HPDE6-E6E7 (cell line): Measurements from ENCODE around the gene TSHZ1.

Experiments used
- DNase-seq: peaks from one replicate; pipeline ENCODE4 v3.0.0; 2011; ENCODE audit warnings: missing footprints; ENCODE audit errors: extremely low spot score

The TSHZ1 gene

DNA sequence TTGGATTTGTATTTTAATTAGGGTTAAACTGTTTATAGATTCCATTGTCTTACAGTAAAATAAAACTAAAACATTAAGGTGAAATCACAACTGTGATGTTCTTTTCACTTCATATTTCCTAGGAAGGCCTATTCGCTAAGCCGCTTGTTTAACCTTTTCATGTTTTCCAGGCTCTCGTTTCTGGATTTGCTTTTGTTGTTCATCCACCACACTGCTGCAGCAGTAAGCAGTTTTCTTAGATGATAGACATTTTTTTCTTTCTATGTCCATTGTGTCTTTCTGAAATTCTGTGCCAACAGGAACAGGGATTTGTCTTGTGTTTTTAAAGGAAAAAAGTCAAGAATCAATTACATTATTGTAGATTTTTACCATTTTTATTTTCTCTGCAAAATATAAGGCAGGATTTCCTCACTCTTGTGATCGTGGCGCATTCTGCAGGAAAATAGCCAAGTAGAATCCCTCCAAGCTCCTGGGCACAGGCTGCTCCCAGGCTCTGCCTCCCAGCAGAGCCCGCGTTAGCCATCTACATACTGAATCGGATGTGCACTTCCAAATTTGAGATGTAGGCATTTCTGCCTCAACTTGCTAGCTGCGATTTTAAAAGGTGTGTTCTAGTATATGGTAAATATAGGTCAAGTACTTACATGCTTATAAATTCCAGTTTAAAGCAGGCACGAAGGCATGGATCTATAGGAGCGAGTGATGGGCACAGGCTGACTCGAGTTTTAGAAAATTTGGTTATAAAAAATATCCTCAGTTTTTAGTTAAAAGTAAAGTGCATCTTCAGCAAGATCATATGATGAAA lies 10.2 kb downstream of the TSHZ1 start:
- DNase-seq, result no peak

DNA sequence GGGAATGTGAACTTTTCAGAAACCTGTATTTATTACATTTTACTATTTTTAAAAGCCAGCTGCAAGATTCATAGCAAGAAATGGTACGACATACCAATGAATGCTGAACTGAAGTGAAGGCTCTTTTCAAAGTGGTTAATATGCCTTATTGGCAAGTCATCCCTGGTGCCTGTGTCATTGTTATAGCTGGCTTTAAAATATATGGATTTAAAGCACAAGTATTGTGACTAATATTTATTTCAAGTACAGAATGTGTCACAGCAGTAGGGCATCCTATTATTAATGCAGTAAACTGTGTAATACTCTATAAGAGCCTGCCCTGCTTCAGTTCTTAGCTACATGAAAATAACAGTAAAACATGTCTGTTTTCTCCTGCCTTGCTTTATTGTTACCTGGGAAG lies 10.8 kb downstream of the TSHZ1 start:
- no peak for DNase-seq

DNA sequence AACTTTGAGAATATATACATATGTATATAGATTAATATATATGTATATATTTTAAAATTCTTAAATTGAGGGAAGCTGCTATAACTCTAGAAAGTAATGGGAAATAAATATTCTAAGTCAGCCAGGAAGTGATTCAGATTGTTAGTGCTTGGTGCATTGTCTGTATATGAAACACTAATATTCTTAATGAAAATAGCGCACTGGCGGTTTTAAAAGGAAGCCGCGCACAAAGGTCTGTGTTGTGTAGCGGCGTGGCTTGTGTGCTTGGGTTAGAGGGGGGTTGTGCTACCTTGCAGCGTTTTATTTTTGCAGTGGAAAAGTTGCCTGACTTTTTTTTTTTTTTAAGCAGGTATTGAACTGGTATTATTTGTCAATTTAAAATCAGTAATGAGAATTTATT lies 11.3 kb downstream of the TSHZ1 start:
- no peak for DNase-seq

DNA sequence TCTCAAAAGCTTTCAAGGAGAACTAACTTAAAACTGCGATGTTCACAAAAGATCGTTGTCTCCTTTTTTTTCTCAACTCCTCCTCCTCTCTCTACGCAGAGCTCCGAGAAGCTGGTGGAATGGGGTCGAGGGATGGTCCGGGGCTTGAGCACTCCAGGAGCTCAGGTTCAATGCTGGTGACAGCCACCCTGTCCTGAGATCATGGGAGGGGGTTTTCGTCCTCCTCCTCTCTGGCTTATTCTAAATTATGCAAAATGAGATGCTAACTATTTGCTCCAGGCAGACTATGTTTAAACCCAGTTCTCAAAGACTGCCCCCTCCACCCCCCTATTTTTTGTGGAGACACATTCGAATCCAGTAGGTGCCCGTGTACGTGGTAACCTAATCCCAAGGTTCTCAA lies 11.8 kb downstream of the TSHZ1 start:
- DNase-seq, result no peak

DNA sequence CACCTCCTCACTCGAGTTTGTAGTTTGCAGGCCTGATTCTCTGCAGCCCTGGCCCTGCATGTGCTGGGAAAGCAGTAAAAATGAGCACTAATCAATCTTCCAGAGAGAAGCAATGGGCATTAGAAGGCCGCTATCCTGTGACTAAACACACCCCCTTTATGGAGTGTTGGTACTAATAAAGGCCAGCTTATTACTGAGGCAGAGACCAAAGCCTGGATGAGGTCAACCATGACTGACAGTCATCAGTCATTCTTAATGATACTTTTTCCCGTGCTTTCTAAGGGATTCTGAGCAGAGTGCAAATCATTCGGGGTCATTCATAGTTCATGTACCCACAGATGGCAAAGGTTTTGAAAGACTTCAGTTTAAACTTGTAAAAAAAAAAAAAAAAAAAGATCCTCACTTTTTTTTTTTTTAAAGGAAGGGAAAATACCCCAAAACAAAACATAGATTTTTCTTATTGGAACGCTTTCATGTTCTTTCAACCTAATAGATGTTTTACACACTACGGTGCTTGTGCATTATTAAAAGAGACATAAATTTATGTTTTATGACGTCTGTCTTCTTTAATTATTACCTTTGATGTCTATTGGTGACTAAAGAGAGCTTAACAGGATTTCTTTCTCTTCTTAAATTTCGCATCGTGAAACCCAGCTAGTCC lies 13.2 kb downstream of the TSHZ1 start:
- no peak for DNase-seq

DNA sequence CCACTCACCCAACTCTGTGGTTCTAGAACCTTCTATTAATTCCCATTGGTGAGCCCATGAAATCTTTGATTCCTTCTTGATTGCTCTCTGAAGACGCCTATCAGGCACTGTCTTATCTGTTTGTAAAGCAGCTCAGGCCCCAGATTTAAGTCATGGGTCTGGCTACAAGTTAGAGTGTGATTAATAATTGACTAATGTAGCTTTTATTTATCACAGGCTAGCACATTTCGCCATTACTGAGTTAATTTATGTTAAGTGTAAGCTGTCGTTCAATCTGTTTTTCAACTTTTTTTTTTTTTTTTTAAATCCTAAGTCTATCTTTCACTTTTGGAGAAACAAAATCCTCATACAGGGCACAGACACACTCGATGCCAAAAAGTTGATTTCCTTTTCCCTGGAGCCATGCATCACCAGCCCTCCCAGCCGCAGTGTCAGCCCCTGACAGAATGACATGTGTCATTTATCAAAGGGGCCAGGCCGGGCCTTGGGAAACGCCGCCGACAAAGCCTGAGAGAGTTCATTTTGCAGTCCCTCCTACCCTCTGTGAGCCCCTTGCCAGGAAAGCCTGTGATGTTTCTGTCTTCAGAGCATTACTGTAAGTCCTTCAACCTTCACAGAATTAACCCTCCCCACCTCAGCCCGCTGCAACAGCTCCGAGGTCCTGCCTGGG lies 15.8 kb downstream of the TSHZ1 start:
- DNase-seq, result no peak

DNA sequence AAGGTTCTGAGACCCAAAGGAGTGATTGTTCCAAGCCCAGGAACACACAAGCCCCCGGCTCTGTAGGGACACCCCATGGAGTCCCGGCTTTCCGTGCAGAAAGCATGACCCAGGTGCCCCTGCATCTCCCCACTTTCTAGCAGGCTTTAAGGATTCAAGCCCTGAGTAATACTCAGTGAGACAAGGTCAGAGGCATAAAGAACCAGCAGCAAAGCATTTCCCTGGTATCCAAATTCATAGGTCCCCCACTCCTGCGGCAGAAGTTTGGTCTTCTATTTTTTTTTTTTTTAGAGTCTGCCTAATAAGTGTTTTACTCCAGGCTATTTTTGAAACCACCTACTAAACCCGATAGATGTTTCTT lies 16.3 kb downstream of the TSHZ1 start:
- no peak for DNase-seq

DNA sequence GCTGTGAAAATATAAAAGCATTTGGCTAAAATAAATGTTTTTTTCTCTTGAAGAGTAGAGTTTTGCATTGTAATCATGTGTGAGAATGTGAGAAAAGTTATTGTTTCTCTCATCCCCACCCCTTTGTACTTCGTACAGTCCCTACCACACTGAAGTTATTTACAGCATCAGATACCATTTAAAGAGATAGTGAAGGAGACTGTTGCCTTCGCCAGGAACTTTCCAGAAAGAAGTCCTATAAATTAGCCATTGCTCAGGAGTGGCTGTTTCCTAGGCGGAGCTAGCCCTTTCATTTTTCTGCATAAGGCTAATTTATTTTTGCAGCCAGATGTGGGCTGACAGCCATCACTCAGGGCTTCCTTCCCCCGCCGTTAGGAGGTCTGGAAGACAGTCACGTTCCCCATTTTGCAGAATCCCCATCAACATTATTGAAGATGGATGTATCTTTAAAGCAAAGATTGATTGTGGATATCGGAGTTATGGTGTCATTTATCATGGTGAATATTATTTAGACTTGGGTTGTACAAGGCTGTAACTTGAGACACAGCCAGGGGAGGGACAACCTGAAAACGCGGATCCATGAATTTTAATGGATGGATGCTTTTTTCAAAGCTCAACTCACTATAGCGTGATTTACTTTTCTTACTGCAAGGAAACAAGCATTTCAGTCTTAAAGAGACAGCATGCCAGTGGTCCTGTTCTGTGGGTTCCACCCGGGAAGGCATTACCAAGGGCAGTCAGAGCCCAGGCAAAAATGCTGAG lies 17.1 kb downstream of the TSHZ1 start:
- no peak for DNase-seq

DNA sequence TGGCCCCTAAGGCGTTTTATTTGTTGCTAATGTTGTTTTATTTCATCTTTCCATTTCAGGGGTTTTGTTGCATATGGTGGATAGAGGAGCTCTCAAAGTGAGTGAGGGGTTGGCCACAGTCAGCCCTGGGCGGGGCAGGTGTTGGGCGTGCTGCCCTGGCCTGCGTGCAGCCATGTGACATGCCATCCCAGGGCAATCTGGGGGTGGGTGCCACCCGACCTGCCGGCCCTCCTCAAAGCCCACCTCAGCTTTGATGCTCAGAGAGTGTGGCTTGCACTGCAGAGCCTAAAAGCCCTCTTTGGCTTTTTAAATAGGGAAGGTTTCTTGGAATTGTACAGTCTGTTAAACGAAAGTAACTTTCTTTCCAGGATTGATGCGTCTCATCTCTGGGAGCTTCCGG lies 18.4 kb downstream of the TSHZ1 start:
- no peak for DNase-seq

DNA sequence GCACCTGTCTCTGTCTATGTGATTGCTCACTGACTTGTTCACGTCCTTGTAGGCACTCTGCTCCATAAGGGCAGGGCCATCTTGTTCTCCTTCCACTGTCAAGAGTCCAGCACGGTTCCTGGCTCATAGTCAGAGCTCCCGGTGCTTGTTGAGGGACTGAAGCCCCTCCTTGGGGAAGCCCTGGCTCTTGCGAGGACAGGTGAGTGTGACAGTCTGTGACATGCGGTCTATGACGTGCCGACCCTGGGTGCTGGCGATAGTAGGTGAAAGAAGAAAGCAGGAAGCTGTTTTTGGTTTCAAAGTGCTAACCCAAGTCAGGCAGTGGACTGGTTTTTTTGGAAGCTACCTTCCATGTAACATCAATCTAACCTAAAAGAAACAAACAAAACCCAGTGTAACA lies 18.8 kb downstream of the TSHZ1 start:
- DNase-seq, result no peak

DNA sequence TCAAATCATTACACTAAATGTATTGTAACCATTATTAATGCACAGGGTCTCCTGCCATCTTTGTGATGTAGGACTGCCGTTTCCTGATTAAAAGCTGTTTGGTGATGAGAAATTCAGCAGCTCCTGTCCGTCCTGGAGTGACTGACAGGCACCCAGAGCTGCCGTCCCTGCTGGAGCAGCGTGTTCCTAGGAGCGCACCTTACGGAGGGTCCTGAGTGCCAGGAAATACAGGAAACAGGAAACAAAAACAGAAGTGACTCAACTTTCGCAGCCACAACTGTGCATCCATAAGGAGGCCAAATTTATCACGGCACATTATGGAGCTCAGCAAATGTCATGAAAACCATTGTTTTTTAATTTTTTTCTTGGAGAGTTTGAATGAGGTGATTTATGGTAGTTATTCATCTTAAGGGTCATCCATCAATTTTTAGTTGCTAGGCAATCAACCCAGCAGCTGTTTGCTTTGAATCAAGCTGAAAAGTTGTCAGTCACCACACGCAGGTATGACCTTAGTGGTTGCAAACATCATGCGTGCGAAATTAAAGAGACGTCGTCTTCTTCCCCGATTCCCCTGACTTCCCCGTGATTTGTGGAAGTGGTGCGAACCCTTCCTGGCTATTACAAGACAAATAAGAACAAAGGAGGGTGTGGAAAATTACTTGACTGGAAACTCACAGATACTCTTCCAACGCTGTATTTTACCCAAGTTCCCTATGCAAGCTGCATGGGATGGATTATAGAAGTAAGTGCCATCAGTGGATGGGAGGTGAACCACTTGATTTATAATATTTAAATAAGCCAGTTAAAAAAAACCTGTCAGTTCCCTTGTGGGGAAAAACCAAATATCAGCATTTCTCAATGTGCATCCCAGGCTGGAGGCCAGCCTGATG lies 19.8 kb downstream of the TSHZ1 start:
- no peak for DNase-seq

DNA sequence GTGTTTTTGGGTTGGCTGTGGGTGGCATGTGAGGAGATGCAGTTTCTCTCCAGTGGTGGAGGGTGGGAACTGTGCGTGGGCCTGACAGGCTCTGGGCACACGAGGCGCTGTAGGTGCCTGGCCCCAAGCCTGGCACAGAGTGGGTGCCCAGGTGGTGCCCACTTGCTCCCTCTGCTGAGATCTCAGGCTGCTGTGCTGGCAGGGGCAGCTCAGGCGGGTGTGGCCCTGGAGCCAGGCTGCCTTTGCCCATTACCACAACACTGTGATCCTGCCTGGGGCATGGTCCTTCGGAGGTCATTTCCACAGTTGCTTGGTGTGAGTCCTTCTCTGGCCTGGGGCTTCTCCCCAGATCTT lies 20.4 kb downstream of the TSHZ1 start:
- no peak for DNase-seq

DNA sequence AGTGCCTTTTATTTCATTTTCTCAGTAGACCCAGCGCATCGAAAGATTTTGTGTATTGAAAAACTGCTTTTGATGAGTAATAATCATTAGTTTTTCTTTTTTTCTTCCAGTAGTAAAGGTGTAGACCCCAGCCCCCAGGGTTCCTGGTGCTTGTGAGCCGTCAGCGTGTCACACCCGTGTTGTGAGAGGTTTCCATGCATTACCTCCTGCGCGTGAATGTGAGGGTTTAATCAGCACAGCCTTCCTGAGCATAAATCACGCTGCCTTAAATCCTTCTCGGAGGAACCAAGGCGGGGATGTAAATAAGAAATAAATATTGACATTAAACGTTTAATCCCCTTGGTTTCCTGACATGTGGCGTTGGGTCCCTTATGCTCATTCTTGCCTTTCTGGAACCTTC lies 24.3 kb downstream of the TSHZ1 start:
- no peak for DNase-seq

DNA sequence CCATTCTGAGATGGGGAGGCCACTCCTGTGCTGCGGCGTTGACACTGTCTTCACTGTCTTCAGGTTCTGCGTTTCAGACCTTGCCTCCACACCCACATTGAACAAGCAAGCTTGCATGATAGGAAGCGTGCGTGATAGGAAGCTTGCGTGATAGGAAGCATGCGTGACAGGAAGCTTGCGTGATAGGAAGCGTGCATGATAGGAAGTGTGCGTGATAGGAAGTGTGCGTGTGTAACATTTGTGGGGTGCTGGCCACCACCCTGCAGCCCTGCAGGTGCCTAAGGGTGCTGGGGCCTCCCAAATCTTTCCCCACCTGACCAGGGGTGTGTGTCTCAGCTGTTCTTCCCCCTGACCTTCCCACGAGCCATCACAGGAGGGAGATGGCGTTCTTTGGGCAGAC lies 25.3 kb downstream of the TSHZ1 start:
- no peak for DNase-seq

DNA sequence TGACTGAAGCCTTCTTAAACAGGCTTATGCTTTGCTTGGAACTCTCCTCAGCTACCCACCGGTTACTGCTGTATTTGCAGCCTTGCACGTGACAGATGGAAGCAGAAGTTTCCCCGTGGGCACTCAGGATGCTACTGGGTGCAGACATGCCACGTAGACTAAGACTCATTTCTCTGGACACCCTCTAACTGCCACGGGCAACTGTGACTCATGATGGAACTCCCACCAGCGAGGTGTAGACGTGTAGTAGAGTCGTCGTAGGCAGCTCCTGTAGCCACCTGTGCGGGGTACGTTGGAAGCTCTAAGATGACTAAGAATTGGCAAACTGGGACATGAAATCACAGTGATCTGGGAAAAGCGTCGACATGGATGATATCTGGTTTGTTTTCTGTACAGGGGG lies 27.5 kb downstream of the TSHZ1 start:
- no peak for DNase-seq

DNA sequence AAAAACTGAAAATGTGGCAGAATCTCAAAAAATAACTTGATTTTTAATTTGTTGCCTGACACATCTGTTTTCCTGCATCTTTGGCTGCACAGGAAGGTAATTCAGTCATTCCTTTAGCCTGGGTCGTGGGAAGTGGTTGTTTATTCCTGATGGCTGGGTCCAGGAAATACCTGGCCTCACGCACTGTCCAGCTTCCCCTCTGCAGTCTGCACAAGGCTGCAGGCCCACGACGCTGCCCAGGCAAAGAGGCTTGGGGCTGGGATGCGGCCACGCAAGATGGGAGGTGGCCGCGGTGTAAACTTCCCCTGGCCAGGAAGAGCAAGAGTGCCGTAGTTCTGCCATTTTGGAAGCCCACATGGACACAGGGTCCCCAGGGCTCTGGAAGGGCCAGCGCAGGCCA lies 28.2 kb downstream of the TSHZ1 start:
- no peak for DNase-seq

DNA sequence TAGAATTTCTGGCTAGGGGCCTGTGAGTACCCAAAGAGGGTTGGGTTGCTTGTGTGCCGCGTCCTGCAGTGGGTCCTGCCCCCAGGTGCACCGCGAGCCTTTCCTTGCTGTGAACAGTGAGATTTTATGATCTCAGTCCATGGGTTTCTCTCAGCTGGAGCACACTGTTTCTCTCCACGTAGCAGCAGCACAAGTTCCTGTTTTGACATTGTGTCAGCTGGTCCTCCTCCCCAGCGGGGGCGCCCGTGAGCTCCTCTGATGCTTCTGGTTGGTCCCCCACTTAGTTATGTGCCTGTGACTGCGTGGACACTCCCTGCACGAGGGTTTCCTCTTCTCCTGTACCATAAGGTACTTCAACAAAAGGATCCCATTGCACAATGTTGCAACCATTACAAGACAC lies 29.8 kb downstream of the TSHZ1 start:
- DNase-seq, result no peak

DNA sequence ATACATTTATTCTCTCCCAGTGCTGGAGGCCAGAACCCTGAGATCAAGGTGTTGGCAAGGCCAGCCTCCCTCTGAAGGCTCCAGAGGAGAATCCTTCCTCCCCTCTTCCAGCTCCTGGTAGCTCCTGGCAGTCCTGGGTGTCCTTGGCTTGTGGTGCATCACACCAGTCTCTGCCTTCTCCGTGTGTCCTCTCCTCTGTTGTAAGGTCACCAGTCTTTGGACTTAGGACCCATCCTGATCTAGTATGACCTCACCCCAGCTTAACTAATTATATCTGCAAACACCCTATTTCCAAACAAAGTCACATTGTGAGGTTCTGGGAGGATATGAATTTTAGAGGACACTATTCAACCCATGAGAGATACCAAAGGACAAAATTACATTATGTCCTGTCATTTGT lies 31.1 kb downstream of the TSHZ1 start:
- no peak for DNase-seq

DNA sequence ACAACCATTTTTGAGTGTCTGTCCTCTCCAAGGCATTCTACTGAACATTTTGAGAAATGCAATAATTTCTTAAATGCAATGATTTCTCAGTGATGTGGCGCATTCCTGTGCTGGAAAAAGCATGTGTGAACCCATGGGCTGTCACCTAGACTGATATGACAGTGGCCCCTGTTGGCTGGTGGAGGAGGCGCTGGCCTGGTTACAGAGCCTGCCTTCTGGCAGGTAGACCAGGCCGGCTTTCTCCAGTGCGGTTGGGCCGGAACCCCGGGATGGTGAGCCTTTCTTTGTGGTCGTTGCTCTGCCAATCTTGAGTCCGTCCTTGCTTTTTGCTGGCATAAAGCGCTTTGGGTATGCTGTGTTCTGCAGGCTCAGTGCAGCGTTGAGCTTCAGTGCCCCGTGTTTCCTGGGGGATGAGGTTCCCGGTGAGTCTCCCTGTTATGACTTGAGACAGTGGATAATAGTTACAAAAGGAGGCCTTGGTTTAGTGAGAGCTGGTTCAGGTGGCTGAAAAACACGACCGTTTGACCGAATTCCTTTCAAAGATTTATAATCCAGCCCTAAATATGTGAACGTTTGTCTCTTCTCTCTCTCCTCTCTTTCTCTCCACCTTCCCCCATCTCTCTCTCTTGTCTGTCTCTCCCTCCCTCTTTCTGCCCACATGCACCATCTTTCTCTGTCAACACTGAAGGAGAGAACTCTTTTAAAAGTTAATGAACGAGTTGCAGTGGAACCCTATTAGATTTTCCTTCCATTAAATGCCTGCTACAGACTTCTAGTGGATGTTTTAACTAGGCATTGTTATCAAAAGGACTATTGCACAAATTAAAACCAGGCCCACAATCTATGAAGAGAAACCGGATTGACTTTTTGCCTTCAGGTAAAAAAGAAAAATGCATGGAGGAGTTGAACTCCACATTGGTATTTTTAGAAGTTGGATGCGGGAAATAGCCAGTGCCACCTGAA lies 34.0 kb downstream of the TSHZ1 start:
- DNase-seq, result no peak
